Small intestine (tissue), 7 donors: Measurements from ENCODE around the gene B3GNT4. TPM values are rescaled to one million over a fixed set of nuclear protein-coding genes. Genes with fewer than 3 reads are reported as not detected.

ENCODE experiments used
- DNase-seq, 2 donors: peaks; one replicate each; pipeline versions ENCODE4 v3.0.0 to v3.0.0-alpha.2; 2013
- FAIRE-seq: peaks from 2 replicates; lab custom pipeline; 2012; peaks lifted over from hg19 to GRCh38; lab: Jason Lieb, UNC
- H3K27ac ChIP-seq, 3 donors: one replicate each; pipeline ENCODE4 v1.5.1; 2013; ENCODE audit warnings: low read length in 2 of 3, mild to moderate bottlenecking in 2 of 3, control low read depth in 1 of 3, inconsistent platforms in 1 of 3, low read depth in 1 of 3, moderate library complexity in 1 of 3
- H3K27me3 ChIP-seq, 3 donors: one replicate each; pipeline ENCODE4 v1.6.1; 2013; ENCODE audit warnings: low read length in 3 of 3, inconsistent platforms in 1 of 3; ENCODE audit not compliant: control insufficient read depth in 3 of 3, insufficient read depth in 3 of 3
- H3K36me3 ChIP-seq, 3 donors: one replicate each; pipeline ENCODE4 v1.6.1; 2013; ENCODE audit warnings: low read length in 3 of 3, inconsistent platforms in 1 of 3, low read depth in 1 of 3, mild to moderate bottlenecking in 1 of 3, moderate library complexity in 1 of 3; ENCODE audit not compliant: control insufficient read depth in 3 of 3, insufficient read depth in 2 of 3
- H3K4me1 ChIP-seq, 3 donors: one replicate each; pipeline ENCODE4 v1.6.1; 2013; ENCODE audit warnings: low read length in 2 of 3, inconsistent platforms in 1 of 3, low read depth in 1 of 3, mild to moderate bottlenecking in 1 of 3, moderate library complexity in 1 of 3; ENCODE audit not compliant: control insufficient read depth in 3 of 3, insufficient read depth in 2 of 3
- H3K4me3 ChIP-seq, 3 donors: one replicate each; pipeline ENCODE4 v1.5.1; 2013; ENCODE audit warnings: low read length in 3 of 3, control low read depth in 1 of 3, inconsistent platforms in 1 of 3, low read depth in 1 of 3, mild to moderate bottlenecking in 1 of 3, moderate library complexity in 1 of 3
- H3K9me3 ChIP-seq, 2 donors: one replicate each; pipeline ENCODE4 v1.6.1; 2013; ENCODE audit warnings: low read depth in 1 of 2, low read length in 1 of 2; ENCODE audit not compliant: control insufficient read depth in 2 of 2, insufficient read depth in 1 of 2
- WGBS, 3 donors: extraction: QIAGEN DNeasy Blood & Tissue Kit; methylation state at CpG; one replicate each; pipeline ENCODE4 v1.1.7; 2013; 5-methylcytosine and 5-hydroxymethylcytosine counted together
- polyA plus RNA-seq, 4 donors: library from polyadenylated mRNA; stranded (reverse) in 3 of 4; unstranded in 1 of 4; fragments of 200-250 nt in 3 of 4; fragments of 120-200 nt in 1 of 4; gene quantifications; one replicate each; pipeline versions ENCODE4 v1.2.1 to v1.2.3, GENCODE V29; 2013
- donor health status: healthy with polysubstance abuse.
- donor health status: control.
- donor health status: control.
- donor health status: Bipolar disorder and iron deficiency.
- donor health status: healthy.

Gene B3GNT4
- polyA plus RNA-seq, 4 donors: 0.27 to 0.99 (median 0.57) TPM

- no peaks in the 10 kb centered on the region for H3K36me3 ChIP-seq
- H3K27me3 ChIP-seq: peaks cover 0 to 2% (median 0%) of the 10 kb centered on the region in 3 donors
- H3K4me1 ChIP-seq: peaks cover 0 to 7% (median 0%) of the 10 kb centered on the region in 3 donors
- peak within 1 kb of the TSS in 1 of 3 donors; percentile 38 for H3K27ac ChIP-seq
- peak within 1 kb of the TSS in 2 of 3 donors; percentile 4 to 63 for H3K4me3 ChIP-seq
- WGBS, 3 donors: 1 to 3% (median 2%) methylated on average over 46 to 63 of the region's 63 CpGs
- no peaks in the 10 kb centered on the region for H3K9me3 ChIP-seq
- no peak for FAIRE-seq
- peak; percentile 68 to 89 for DNase-seq
These were observed 20.5 kb upstream of the B3GNT4 start, which contains the start of gene LRRC43 for GRCh38 chr12:122182887-122183587. TSS of gene LRRC43 (plus strand) at chr12:122183123. CDS start at chr12:122183145, 22 bp downstream.

GRCh38 chr12:122183588-122183940, 19.9 kb upstream of the B3GNT4 start:
- Histone ChIP-seq H3K9me3 (no peaks in the 10 kb centered on the region), H3K36me3 (no peaks in the 10 kb centered on the region), H3K4me3 (peak overlapping the region in 2 of 3 donors; percentile 4 to 63), H3K4me1 (peaks cover 0 to 7% (median 0%) of the 10 kb centered on the region in 3 donors), H3K27me3 (peaks cover 0 to 2% (median 0%) of the 10 kb centered on the region in 3 donors), H3K27ac (no peak overlapping the region)
- DNase-seq (no peak), FAIRE-seq (no peak)
- 77 to 83% (median 82%) methylated on average over 10 of the region's 10 CpGs for WGBS, 3 donors

- Histone ChIP-seq H3K27ac (no peak overlapping the region), H3K36me3 (no peaks in the 10 kb centered on the region), H3K4me3 (no peak overlapping the region), H3K4me1 (peaks cover 0 to 7% (median 0%) of the 10 kb centered on the region in 3 donors), H3K9me3 (no peaks in the 10 kb centered on the region), H3K27me3 (peaks cover 0 to 2% (median 0%) of the 10 kb centered on the region in 3 donors)
- DNase-seq (no peak), FAIRE-seq (no peak)
- WGBS, 3 donors: 74 to 86% (median 85%) methylated on average over 18 of the region's 18 CpGs
These were observed 19.0 kb upstream of the B3GNT4 start for GRCh38 chr12:122184517-122184916.

GRCh38 chr12:122185079-122185478, 18.4 kb upstream of the B3GNT4 start:
- Histone ChIP-seq H3K27ac (no peak overlapping the region), H3K9me3 (no peaks in the 10 kb centered on the region), H3K4me3 (no peak overlapping the region), H3K4me1 (peaks cover 0 to 7% (median 0%) of the 10 kb centered on the region in 3 donors), H3K27me3 (peaks cover 0 to 2% (median 0%) of the 10 kb centered on the region in 3 donors), H3K36me3 (no peaks in the 10 kb centered on the region)
- DNase-seq: no peak
- WGBS, 3 donors: 88 to 96% (median 95%) methylated on average over 7 of the region's 7 CpGs
- no peak for FAIRE-seq

DNA sequence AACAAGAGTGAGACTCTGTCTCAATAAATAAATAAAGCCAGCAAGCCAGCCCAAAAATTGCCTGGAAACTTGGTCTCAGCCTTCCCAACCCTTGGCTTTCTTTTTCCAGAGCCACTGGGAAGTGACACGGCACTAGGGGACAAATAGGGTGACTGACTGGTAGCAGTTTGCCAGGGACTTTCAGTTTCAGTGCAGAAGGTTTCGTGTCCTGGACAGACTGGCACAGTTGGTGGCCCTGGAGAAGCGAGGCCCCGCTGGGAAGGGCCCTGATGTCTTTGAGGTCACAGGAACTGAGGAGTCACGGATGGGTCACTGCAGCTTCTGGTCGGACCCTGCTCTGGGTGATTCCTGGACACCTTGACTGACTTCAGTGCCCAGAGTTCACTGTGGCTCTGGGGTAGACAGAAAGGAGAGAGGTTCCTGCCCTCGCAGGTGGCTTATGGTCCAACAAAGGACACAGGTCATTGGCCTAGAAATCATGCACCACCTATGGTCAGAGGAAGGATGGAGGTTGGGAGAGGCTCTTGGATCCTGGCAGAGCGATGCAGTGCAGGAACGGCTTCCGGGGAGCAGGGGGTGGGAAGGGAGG, 17.9 kb upstream of the B3GNT4 start:
- peaks cover 0 to 2% (median 0%) of the 10 kb centered on the region in 3 donors for H3K27me3 ChIP-seq
- no peaks in the 10 kb centered on the region for H3K9me3 ChIP-seq
- FAIRE-seq (no peak), DNase-seq (peak in 1 of 2 donors; percentile 29)
- H3K4me3 ChIP-seq: no peak overlapping the region
- H3K36me3 ChIP-seq: no peaks in the 10 kb centered on the region
- 61 to 77% (median 70%) methylated on average over 9 to 10 of the region's 10 CpGs for WGBS, 3 donors
- H3K4me1 ChIP-seq: peaks cover 0 to 7% (median 0%) of the 10 kb centered on the region in 3 donors
- H3K27ac ChIP-seq: no peak overlapping the region

DNA sequence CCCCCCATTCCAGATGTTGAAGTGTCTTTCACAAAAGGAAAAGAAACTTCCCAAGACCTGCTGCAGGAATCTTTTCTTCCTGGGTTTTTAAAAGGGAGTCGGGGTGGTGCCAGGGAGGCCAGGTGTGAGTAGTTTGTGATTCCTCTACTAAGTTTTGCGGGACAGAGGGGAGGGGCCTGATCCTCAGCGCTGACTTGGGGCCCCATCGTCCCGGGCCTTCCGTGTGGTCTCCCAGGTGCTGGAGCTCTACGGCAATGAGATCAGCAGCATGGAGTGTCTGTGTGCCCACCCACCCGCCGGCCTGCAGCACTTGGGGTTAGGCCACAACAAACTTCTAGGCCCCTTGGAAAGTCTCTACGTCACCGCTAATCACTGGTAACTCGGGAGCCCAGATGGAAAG, 16.0 kb upstream of the B3GNT4 start:
- peaks cover 0 to 2% (median 0%) of the 10 kb centered on the region in 3 donors for H3K27me3 ChIP-seq
- no peaks in the 10 kb centered on the region for H3K36me3 ChIP-seq
- FAIRE-seq (no peak), DNase-seq (no peak)
- WGBS, 3 donors: 76 to 88% (median 82%) methylated on average over 12 of the region's 12 CpGs
- no peak overlapping the region for H3K4me3 ChIP-seq
- no peak overlapping the region for H3K27ac ChIP-seq
- H3K9me3 ChIP-seq: no peaks in the 10 kb centered on the region
- peaks cover 0 to 6% (median 0%) of the 10 kb centered on the region in 3 donors for H3K4me1 ChIP-seq

- Histone ChIP-seq H3K36me3 (no peaks in the 10 kb centered on the region), H3K4me3 (no peak overlapping the region), H3K9me3 (no peaks in the 10 kb centered on the region), H3K27ac (no peak overlapping the region), H3K4me1 (no peaks in the 10 kb centered on the region), H3K27me3 (no peaks in the 10 kb centered on the region)
- 86 to 89% (median 88%) methylated on average over 33 to 34 of the region's 34 CpGs for WGBS, 3 donors
- no peak for DNase-seq
- no peak for FAIRE-seq
These were observed 13.7 kb upstream of the B3GNT4 start for GRCh38 chr12:122189626-122190475.
